GM20000 (cell line): ENCODE results near the gene EIF4E2.

Experiments
- DNase-seq: peaks from one replicate; pipeline ENCODE4 v3.0.0; 2012; ENCODE audit warnings: low spot score
- TF ChIP-seq, protein P1 (sequence below): IDR thresholded peaks from 2 replicates; pipeline ENCODE4 v1.5.1; 2012; ENCODE audit warnings: mild to moderate bottlenecking, control low read depth; ENCODE audit errors: extremely low read depth, missing control alignments

The EIF4E2 gene

DNA sequence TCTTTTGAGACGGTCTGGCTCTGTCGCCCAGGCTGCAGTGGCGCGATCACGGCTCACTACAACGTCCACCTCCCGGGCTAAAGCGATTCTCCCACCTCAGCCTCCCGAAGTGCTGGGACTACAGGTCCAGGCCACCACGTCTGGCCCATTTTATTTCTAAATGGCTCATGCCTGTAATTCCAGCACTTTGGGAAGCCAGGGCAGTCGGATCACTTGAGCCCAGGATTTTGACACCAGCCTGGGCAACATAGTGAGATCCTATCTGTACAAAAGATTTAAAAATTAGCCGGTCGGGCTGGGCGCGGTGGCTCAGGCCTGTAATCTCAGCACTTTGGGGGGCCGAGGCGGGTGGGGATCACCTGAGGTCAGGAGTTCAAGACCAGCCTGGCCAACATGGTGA, 56.5 kb downstream of the EIF4E2 start:
- TF ChIP-seq, protein P1, sequence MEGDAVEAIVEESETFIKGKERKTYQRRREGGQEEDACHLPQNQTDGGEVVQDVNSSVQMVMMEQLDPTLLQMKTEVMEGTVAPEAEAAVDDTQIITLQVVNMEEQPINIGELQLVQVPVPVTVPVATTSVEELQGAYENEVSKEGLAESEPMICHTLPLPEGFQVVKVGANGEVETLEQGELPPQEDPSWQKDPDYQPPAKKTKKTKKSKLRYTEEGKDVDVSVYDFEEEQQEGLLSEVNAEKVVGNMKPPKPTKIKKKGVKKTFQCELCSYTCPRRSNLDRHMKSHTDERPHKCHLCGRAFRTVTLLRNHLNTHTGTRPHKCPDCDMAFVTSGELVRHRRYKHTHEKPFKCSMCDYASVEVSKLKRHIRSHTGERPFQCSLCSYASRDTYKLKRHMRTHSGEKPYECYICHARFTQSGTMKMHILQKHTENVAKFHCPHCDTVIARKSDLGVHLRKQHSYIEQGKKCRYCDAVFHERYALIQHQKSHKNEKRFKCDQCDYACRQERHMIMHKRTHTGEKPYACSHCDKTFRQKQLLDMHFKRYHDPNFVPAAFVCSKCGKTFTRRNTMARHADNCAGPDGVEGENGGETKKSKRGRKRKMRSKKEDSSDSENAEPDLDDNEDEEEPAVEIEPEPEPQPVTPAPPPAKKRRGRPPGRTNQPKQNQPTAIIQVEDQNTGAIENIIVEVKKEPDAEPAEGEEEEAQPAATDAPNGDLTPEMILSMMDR = no peak
- no peak for DNase-seq

DNA sequence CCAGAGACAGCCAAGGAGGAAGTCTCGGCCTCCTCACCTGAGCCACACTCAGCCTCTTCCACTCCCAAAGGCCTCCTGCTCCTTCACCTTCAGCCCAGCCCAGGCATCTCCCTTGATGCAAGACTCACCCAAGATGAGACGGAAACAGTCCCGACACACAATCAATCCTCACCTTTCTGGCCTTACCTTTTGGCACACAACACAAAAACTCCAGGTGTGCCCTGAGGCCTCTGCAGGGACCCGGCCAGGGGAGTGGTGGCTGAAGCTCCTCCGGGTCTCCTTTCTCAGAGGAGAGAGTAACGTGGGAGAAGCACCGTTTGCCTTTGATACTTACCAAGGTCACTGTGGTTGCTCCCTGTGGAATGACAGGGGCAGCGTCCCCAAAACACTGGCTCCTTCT, 59.1 kb downstream of the EIF4E2 start:
- TF ChIP-seq, protein P1 = no peak
- no peak for DNase-seq

DNA sequence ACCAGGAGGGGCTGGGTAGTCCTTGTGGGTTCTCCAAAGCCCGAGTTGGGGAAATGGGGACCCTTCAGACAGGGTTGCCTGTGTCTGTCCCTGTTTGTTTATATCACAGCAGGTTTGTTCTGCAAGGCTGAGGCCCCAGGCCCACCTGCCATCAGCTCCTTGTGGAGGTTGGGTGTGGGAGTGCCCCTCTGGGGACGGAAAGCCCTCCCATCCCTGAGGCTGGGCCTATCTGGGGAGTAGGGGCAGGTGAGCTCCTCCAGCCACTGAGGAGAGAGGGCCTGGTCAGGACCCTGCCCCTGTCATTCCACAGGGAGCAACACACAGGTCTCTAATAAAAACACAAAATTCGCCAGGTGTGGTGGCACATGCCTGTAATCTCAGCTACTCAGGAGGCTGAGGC, 59.6 kb downstream of the EIF4E2 start:
- TF ChIP-seq, protein P1 = no peak
- no peak for DNase-seq

DNA sequence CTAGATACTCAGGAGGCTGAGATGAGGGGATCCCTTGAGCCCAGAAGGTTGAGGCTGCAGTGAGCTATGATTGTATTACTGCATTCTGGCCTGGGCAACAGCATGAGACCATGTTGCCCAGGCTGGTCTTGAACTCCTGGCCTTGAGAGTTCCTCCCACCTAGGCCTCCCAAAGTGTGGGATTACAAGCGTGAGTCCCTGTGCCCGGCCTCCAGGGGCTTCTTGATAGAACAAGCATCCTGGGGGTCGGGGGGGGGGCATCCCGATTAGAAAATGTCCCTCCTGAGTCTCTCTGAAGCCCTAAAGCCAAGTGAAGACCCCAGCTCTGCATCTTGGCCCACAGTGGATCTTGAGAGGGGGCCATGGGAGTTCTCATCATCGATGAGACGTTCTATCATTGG, 60.6 kb downstream of the EIF4E2 start:
- TF ChIP-seq, protein P1 = no peak
- DNase-seq = no peak

DNA sequence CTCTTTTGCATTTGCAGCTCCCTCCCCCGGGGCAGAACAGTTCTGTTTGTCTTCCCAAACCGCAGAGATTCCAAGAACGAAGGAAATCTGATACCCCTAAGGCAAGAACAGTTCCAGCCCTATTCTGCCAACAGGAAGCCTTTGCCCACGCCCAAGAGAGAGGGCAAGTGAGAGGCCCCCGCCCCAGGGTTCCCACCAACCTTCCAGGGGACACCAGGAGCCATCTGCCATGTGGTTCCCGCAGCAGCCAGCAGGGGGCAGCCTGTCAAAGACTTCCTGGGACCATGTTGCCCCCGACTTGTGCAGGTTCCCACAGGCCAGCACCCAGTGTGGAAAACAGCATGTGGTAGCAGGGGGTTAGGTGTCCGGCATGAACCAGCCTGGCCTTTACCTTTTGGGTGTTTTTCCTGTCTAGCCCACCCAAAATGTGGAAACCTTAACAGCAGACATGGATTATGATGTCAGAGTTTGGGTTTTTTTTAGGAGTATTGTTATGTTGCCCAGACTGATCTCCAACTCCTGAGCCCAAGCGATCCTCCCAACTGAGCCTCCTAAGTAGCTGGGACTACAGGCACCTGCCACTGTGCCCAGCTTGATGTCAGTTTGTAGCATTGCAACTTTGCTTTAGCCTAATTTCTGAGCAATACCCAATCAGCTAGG, 61.2 kb downstream of the EIF4E2 start:
- DNase-seq = peak; percentile 69
- TF ChIP-seq, protein P1 = peak; percentile 79

DNA sequence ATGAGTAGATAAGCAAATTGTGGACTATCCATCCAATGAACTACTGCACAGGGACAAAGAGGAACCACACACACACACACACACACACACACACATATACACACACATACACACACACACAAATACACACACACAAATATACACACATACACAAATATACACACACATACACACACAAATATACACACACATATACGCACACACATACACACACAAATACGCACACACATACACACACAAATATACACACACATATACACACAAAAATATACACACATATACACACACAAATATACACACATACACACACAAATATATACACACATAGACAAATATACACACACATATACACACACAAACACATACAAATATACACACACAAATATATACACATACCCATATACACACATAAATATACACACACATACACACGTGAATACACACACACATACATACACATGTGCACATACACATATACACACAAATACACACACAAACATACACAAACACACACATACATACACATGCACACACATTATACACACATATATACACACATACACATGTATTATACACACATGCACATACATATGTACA, 63.1 kb downstream of the EIF4E2 start:
- DNase-seq = no peak
- TF ChIP-seq, protein P1 = no peak

DNA sequence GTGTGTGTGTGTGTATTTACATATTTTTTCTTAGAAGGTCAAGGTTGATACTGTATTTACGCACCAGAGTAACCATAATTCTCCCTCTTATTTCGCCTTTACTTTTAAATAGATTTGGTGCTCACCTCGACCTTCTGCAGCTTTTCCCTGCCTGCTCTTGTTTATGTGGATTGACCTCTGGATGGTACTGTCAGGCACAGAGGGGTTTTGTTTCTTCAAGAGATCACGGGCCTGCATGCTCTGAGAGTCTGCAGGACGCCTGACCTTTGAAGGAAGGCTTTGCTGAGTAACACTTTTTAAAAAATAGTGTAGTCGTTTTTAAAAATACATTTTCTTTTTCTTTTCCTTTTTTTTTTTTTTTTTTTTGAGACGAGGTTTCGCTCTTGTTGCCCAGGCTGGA, 64.8 kb downstream of the EIF4E2 start:
- TF ChIP-seq, protein P1 = no peak
- DNase-seq = no peak
